Posterior cingulate gyrus (tissue), 11 donors: ENCODE data around the gene NAPSA.

ENCODE experiments used
- DNase-seq, 10 donors: peaks; one replicate each; pipeline versions ENCODE4 v3.0.0 to v3.0.0-alpha.2; 2020 to 2021; ENCODE audit warnings: mixed read lengths in 3 of 10
- intact Hi-C: fragments of 100-400 bp; cut with DNase I; formaldehyde crosslinking; loops from one replicate; pipeline ENCODE4 v1.15.1; 2023

The NAPSA gene

DNA sequence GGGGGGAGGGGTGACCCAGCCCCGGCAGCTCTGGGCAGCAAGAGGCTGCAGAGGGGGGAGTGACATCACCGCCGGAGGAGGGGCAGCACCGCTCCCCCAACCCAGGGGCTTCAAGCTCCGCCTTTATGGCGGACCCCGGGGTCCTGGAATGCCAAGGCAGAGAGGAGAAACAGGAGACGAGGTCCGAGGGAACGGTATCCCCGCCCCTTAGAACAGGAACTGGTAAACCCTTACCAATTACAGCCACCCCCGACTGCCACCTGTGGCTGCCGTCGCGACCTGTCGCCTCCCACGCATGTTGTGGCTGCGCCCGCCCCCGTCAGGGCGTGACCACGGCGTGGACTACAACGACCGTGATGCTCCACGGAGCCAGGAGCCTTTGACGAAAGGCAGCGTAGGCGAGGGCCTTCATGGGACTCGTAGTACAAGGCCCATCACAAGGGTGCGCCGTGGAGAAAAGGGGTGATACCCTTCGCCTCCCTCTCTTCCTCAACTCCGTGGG is 32.2 kb downstream of the NAPSA start:
- intact Hi-C loops, result loop anchor here (5.0 kb wide), 1 partner anchor 406 kb away; the partner anchor contains the start of genes ATF5 and NUP62
- peak; percentile 89 to 99 (median 94) for DNase-seq

GRCh38 chr19:50332244-50333038 is 33.0 kb downstream of the NAPSA start:
- intact Hi-C loops, result loop anchor here (5.0 kb wide), 1 partner anchor 405 kb away; the partner anchor contains the start of genes ATF5 and NUP62
- DNase-seq, result peak in 2 of 10 donors; percentile 40 to 77

- DNase-seq, result peak in 2 of 10 donors; percentile 32 to 52
- intact Hi-C loops, result loop anchor here (5.0 kb wide), 1 partner anchor 405 kb away; the partner anchor contains the start of genes ATF5 and NUP62
These were observed 33.5 kb downstream of the NAPSA start for GRCh38 chr19:50331994-50332243.

- DNase-seq, result peak in 2 of 10 donors; percentile 42 to 66
- intact Hi-C loops, result loop anchor here (5.0 kb wide), 1 partner anchor 404 kb away; the partner anchor contains the start of genes ATF5 and NUP62
These were observed 34.0 kb downstream of the NAPSA start for GRCh38 chr19:50331221-50331993.

- peak; percentile 80 to 98 (median 90) for DNase-seq
- intact Hi-C loops, result loop anchor here (5.0 kb wide), 1 partner anchor 403 kb away; the partner anchor contains the start of genes ATF5 and NUP62
These were observed 34.9 kb downstream of the NAPSA start for GRCh38 chr19:50330365-50331078.

DNA sequence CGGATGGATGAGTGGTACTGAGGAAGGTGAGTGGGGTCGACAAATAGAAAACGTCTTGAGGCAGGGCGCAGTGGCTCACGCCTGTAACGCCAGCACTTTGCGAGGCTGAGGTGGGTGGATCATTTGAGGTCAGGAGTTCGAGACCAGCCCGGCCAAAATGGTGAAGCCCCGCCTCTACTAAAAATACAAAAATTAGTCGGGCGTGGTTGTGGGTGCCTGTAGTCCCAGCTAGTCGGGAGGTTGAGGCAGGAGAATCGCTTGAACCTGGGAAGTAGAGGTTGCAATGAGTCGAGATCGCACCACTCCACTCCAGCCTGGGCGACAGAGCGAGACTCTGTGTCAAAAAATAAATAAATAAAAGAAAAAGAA is 35.5 kb downstream of the NAPSA start:
- DNase-seq, result peak in 1 of 10 donors; percentile 84
- intact Hi-C loops, result loop anchor here (5.0 kb wide), 3 partner anchors 78 to 403 kb away; partner anchors contain the start of genes ATF5, MYH14 and NUP62

DNA sequence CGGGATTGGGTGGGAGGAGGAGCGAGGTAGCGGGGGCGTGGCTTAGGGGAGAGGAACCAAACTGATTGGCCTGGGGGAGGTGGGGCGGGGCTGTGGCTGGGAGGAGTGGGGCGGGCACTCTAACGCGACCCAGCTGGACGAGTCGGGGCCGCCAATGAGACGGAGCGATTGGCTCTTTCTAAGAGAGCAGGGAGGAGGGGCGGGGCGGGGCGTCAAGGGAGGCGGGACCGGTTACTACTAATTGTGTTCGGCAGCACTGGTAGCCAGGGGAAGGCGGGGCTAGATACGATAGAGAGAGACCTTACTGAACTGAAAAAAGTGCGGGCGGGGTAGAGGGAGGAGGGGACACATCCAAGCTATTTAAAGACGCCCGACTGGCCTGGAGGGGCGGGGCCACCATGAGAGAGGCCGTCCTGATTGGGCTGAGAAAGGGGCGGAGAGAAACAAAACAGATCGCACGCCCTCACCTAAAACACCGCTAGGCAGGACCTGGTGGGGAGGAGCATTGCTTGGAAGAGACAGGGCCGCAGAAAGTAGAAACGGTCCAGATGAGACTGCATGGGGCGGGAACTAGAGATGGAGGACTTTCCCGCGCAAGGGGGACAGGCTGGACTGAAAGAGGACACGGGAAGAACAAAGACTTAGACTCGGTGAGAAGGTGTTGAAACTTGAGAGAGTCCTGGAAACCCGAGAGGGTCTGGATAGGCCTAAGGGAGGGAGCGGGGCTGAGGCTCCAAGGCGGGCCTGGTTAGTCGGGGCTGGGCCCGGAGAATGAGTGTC is 36.1 kb downstream of the NAPSA start, which contains the start of gene KCNC3:
KCNC3 (minus strand) TSS at position 232 of the 780 bp plus-strand sequence. CDS start 295 bp downstream, outside the sequence.
- DNase-seq, result peak; percentile 99 to 100 (median 100)

DNA sequence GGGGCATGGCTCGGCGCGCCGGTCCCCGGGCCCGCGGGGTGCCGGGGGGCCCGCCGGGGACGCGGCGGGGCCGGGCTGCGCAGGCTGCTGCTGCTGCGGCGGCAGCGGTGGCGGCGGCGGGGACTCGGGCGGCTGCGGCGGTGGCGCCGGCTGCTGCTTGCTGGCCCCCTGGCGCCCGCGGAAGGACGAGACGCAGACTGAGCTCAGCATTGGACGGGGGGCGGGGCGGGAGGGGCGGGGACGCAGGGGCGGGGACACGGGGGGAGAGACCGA is 36.6 kb downstream of the NAPSA start:
- intact Hi-C loops, result loop anchor here (5.0 kb wide), 2 partner anchors 77 to 127 kb away; partner anchors contain the start of gene MYH14
- no peak for DNase-seq

More for the DNA sequence above, 36.1 kb downstream of the NAPSA start, which contains the start of gene KCNC3:
- intact Hi-C loops, result loop anchor here (5.0 kb wide), 2 partner anchors 77 to 127 kb away; partner anchors contain the start of gene MYH14

- DNase-seq, result peak in 2 of 10 donors; percentile 42 to 93
- intact Hi-C loops, result loop anchor here (5.0 kb wide), 2 partner anchors 76 to 126 kb away; partner anchors contain the start of gene MYH14
These were observed 37.1 kb downstream of the NAPSA start for GRCh38 chr19:50328224-50328872.

- peak in 1 of 10 donors; percentile 66 for DNase-seq
- intact Hi-C loops, result loop anchor here (5.0 kb wide), 2 partner anchors 75 to 125 kb away; partner anchors contain the start of gene MYH14
These were observed 37.8 kb downstream of the NAPSA start for GRCh38 chr19:50327461-50328223.

- intact Hi-C loops, result loop anchor here (5.0 kb wide), 2 partner anchors 75 to 125 kb away; partner anchors contain the start of gene MYH14
- DNase-seq, result no peak
These were observed 38.4 kb downstream of the NAPSA start for GRCh38 chr19:50327013-50327412.

DNA sequence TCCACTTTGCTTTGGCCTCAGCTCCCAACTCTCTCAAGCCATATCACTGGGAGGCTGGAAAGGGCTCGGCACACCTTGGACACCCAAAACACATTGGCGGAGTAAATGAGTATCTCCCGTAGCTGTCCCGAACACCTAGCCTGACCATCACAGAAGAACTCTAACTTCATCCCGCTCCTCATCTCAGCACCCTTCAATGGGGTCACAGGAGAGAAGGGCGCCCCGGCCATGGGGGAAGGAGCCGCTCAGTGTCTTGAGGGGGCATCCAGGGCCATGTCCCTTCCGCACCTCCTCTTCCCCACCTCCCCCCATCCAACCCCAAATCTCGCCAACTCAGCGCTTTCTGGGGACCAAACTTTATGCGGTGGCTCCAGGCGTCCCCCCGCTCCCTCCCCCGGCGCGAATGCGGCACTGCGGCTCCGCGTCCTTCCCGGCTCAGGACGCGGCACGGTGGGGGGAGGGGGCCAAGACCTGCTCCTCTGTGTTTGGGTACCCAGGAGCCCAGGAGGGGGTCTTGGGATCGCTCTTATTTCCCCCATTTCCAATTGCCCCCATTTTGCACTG is 39.3 kb downstream of the NAPSA start:
- intact Hi-C loops, result loop anchor here (5.0 kb wide), 2 partner anchors 74 to 124 kb away; partner anchors contain the start of gene MYH14
- peak in 1 of 10 donors; percentile 80 for DNase-seq

DNA sequence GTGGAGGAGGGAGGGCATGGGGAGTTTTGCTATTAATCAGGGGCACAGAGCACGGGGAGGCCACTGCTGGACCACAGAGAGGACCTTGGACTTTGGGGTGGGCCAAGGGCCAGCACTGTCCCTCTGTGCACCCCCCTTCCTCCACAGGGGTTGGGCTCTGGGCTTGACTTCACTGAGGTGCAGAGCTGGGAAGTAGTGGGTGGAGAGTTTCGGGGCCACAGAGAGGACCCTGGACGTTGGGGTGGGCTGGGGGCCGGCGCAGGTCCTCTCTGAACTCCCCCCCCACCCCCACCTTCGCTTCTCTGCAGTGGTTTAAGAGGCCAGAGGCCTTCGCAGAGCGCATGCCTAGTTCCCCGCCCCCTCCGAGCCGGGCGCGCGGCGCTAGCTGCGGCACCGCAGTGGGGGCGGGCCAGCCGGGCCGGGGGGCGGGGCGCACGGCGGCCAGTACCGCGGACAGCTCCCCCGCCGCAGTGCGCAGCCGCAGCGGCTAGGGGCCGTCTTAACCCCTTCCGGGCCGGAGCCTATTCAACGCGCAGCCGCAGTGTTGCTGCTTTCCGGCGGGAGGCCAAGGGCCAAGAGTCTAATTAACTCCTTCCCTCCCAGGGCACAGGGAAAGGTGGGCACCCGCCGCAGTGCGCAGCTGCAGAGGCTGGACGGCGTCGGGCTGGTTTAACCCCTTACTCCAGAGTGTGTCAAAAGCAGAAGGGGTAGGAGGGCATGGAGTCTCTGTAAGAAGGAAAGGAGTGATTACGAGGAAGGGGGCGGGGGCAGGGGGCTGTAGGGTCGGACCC is 39.9 kb downstream of the NAPSA start:
- DNase-seq, result peak; percentile 63 to 97 (median 80)
- intact Hi-C loops, result loop anchor here (5.0 kb wide), 2 partner anchors 73 to 123 kb away; partner anchors contain the start of gene MYH14

DNA sequence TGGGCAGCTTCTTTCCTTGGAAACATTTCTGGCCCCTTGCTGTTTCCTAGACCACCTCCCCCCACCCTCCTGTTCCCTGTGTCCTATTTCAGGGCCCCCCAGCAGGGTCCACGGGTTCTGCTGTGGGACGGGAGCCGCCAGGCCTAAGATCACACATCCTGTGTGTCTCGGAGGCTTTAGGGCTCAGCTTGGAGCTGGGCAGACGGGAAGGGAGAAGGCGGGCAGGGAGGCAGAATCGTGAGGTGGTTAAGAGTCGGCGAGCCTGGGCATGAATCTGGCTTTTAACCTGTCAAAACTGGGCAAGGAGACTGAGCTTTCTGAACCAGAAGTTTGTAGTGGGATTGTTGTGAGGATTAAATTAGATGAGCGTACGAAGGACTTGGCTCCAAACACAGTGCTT is 41.1 kb downstream of the NAPSA start:
- peak in 2 of 10 donors; percentile 3 to 75 for DNase-seq
- intact Hi-C loops, result no loop called here

- peak in 1 of 10 donors; percentile 52 for DNase-seq
- intact Hi-C loops, result no loop called here
These were observed 41.7 kb downstream of the NAPSA start for GRCh38 chr19:50323782-50324133.

DNA sequence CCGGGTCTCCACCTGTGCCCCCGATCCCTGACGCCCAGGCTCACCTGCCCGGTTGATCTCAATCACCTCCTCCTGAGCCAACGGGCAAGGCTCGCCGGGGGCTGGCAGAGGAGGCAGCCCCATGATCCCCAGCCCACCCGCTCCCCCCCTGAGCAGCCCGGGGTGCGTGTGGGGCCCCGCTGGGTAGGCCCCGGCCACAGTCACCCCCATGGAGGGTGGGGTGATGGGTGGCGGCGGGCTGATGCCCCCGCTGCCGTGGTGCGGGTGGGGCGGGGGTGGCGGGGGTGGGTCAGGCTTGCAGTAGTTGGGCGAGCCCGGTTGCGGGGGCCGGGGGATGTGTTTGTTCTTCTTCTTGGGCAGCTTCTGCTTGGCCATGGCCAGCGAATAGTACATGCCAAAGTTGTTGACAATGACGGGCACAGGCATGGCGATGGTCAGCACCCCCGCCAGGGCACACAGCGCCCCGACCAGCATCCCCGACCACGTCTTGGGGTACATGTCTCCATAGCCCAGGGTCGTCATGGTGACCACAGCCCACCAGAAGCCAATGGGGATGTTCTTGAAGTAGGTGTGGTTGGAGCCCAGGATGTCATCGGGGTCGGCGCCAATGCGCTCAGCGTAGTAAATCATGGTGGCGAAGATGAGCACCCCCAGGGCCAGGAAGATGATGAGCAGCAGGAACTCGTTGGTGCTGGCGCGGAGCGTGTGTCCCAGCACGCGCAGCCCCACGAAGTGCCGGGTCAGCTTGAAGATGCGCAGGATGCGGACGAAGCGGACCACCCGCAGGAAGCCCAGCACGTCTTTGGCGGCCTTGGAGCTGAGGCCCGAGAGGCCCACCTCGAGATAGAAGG is 42.3 kb downstream of the NAPSA start:
- DNase-seq, result peak in 1 of 10 donors; percentile 74

More for the DNA sequence above, 42.3 kb downstream of the NAPSA start:
- intact Hi-C loops, result no loop called here
